Medulla oblongata (tissue), 1 donor: Measurements from ENCODE around the gene MYO1F.
"Not testable (repeated sequence)": the region's sequence is repeated elsewhere in the genome, so short reads cannot be mapped to it uniquely, and the experiment has no call there.

Experiments used
- DNase-seq: peaks from one replicate; pipeline ENCODE4 v3.0.0-alpha.2; 2015; ENCODE audit errors: extremely low spot score

The MYO1F gene

DNA sequence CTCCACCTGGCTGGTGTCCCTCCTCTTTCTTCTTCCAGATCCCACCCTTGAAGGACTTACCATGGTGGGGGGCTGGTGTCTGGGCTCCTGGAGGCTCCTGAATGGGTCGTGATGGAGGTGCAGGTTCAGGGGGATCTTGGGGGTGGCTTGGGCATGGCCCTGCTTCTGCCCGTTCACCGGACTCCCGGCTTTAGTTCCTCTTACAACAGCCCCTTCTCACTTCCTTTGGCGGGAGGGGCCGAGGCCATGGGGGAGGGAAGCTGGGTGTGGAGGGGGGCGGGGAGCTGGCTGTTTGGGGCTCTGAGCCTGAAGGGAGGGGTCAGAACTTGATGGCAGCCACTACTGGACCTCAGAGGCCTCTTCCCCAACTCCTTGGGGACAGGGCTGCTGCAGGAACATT is at the start of gene MYO1F:
Gene MYO1F, minus strand, starts transcription at position 196 of the 400 bp plus-strand sequence. Its CDS starts 133 bp downstream, at position 63.
- DNase-seq: peak; percentile 64

DNA sequence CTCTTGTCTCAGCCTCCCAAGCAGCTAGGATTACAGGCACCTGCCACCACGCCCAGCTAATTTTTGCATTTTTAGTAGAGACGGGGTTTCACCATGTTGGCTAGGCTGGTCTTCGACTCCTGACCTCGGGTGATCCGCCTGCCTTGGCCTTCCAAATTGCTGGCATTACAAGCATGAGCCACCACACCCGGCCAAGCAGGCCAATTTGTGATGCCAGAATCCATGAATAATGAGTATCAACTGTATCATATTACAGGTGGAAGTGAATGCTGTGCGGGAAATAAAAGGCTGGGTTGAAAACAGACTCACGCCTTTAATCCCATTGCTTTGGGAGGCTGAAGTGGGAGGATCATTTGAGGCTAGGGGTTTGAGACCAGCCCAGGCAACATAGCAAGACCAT is 49.6 kb upstream of the MYO1F start:
- no peak for DNase-seq

DNA sequence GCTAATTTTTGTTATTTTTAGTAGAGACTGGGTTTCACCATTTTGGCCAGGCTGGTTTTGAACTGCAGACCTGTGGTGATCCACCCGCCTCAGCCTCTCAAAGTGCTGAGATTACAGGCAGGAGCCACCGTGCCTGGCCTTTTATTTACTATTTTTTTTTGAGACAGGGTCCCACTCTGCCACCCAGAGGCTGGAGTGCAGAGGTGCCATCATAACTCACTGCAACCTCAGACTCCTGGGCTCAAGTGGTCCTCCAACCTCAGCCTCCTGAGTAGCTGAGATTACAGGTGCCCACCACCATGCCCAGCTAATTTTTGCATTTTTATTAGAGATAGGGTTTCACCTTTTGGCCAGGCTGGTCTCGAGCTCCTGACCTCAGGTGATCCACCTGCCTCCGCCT is 45.6 kb upstream of the MYO1F start:
- DNase-seq: not testable (repeated sequence)

DNA sequence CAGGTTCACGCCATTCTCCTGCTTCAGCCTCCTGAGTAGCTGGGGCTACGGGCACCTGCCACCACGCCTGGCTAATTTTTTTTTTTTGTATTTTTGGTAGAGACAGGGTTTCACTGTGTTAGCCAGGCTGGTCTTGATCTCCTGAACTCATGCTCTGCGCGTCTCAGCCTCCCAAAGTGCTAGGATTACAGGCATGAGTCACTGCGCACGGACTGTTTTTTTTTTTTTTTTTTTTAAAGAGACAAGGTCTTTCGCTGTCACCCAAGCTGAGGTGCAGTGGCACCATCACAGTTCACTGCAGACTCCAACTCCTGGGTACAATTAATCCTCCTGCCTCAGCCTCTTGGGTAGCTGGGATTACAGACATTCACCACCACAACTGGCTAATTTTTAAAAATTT is 41.5 kb upstream of the MYO1F start:
- no peak for DNase-seq

DNA sequence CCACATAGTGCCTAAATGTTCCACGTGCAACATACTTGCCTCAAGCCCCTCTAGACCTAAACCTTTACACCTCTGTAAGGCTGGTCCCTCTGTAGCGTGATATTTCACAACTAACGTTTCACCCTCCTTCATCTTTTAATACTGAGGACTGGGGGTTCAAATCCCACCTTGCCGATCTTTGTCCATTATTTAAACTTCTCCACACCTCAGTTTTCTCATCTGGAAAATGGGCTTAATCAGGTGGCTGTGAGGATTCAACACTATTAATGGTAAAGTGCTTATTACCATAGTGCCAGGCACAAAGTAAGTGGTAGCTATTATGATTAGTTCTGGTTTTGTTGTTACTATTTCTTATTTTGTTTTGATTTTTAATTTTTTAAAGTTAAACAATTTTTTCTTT is 40.7 kb upstream of the MYO1F start:
- DNase-seq: no peak

DNA sequence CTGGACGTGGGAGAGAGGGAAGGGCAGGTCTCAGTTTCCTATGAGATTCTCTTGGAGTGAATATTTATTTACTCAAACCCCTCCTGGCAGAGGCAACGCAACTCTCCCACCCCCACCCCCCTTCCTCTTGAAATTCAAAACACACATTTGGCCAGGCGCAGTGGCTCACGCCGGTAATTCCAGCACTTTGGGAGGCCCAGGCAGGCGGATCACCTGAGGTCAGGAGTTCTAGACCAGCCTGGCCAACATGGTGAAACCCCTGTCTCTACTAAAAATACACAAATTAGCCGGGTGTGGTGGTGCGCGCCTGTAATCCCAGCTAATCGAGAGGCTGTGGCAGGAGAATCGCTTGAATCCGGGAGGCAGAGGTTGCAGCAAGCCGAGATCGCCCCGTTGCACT is 40.1 kb upstream of the MYO1F start:
- not testable (repeated sequence) for DNase-seq

DNA sequence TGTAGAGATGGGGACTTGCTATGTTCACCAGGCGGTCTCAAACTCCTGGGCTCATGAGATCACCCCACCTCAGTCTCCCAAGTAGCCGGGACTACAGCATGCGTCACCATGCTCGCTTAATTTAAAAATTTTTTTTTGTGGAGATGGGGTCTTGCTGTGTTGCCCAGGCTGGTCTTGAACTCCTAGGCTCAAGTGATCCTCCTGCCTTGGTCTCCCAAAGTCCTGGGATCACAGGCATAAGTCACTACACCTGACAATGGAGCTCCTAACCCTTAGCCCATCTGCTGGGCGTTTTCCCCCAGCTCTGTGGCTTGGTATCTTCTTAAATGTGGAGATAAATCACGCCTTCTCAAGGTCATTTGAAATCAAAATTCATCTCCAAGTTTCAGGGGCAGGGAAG is 39.6 kb upstream of the MYO1F start:
- no peak for DNase-seq

DNA sequence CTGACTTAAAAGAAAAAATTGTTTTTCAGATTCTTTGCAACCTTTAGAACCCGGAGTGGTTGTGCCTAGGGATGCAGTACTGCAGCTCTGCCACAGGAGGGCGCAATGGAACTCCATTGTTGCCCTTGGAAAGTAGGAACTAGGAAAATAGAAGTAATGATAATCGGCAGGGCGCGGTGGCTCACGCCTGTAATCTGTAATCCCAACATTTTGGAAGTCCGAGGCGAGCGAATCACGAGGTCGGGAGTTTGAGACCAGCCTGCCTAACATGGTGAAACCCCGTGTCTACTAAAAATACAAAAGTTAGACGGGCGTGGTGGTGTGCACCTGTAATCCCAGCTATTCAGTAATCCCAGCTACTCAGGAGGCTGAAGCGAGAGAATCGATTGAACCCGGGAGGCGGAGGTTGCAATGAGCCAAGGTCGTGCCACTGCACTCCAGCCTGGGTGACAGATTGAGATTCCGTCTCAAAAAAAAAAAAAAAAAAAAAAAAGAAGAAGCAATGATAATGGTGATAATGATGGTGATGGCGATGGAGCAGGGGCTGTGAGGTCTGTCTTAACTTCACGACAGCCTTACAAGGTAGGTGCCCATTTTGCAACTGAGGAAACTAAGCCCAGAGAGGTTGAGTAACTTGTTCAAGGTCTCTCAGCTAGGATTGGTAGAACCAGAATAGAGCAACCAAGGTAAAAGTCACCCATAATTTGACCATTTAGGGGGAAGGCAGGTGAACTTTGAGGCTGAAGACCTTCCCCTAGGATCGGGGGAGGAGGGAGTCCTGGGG is 38.8 kb upstream of the MYO1F start:
- DNase-seq: peak; percentile 45

DNA sequence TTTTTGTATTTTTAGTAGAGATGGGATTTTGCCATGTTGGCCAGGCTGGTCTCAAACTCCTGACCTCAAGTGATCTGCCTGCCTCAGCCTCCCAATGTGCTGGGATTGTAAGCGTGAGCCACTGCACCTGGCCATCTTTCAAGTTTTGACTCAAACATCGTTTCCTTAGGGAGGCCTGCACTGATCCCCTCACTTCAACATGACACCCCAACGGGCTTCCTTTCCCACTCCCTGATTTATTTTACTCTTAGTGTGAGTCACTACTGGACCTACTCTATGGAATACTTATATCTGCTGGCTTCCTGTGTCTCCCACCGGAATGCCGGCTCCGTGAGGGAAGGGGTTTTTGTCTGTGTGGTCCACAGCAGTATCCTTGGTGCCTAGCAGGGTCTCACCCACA is 37.8 kb upstream of the MYO1F start:
- no peak for DNase-seq

DNA sequence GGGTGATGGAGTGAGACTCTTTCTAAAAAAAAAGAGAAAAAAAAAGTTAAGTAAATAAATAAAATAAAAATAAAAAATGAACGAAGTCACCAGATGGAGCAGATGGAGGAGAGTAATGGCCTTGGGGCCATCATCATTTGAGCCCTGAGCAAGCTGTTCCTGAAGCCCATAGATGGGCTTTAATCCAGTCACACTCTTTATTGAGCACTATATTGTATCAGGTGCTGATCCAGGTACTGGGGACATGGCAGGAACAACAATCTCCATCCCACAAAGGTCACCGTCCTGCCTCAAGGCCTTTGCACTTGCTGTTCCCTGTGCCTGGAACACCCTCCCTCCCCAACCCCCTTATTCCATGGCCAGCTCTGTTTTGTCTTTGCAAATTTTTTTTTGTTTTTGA is 37.2 kb upstream of the MYO1F start:
- DNase-seq: no peak

DNA sequence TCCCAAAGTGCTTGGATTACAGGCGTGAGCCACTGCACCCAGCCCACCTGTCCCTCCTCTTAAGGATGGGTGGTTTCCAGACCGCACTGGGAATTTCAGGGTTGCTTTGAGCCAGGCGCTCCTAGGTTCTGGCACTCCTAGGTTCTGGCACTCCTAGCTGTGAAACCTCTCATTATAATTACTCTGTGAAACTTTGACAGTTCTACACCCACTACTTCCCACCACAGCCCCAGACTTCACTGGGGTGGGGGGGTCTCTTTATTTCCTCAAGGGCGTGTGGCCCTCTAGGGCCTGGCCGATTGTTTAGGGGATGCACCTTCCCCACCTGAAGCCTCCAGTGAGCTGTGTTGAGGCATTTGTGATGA is 35.5 kb upstream of the MYO1F start:
- no peak for DNase-seq

DNA sequence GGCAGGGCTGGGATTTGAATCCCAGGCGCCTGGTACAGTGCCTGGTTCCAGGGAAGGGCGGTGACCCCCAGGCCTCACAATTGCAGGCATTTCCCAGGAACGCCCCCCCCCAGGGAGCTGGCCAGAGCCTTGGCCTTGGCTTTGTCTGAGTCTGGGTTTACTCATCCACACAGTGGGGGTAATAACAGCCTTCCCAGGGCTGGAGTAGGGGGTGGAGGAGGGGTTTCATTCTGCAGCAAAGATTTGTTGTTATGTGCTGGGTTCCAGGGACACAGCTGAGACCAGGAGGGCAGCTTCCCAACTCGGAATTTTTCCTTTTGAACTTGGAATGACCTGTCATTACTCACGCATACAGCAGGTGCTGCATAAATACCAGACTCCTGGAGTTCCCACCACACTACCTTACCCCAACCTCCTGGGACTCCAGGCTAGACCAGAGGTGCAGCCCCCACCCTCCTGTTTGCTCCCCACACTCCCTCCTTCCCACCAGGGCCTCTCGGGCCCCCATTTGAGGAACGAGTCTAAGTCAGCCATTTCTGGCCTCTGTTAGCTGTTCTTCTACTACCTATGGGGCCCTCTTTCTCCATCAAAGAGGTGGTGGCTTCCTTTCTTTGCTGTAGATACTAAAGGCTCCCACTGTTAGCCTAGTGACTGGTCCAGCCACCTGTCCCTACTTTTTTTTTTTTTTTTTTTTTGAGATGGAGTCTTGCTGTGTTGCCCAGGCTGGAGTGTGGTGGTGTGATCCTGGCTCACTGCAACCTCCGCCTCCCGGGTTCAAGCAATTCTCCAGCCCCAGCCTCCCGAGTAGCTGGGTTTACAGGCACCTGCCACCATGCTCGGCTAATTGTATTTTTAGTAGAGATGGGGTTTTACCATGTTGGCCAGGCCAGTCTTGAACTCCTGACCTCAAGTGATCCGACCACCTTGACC is 34.9 kb upstream of the MYO1F start:
- no peak for DNase-seq

DNA sequence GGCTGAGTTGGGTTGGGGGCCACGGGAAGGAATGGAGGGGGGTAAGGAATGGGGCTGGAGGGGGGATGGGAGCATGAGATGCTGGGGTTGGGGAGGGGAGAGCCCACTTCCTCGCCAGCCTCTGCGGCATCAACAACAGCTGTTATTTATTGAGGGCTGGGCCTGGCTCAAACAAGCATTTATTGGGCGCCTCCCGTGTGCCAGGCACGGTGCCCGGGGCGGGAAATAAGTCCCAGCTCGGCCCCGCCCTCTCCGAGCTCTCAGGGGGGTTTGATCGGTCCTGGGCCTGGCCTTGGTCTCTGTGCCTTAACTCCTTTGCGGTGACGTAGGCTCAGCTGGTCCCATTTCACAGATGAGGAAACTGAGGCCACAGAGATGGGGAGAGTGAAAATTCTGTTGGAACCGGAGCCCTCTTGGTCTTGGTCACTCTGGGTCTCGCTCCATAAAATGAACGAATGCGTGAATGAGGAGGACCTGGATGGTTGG is 34.2 kb upstream of the MYO1F start:
- DNase-seq: no peak

DNA sequence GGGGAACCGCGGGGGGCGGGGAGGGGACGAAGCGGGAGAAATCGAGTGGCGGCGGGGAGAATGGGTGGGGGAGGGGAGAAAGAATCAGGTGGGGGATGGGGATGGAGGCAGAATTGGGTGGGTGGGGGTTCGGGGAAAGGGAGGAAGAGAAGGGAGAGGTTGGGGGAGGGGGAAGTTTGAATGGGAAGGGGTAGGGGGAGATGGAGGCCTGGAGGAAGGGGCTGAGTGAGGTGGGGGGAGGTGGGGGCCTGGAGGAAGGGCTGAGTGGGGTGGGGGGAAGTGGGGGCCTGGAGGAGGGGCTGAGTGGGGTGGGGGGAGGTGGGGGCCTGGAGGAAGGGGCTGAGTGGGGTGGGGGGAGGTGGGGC is 33.7 kb upstream of the MYO1F start:
- DNase-seq: no peak

DNA sequence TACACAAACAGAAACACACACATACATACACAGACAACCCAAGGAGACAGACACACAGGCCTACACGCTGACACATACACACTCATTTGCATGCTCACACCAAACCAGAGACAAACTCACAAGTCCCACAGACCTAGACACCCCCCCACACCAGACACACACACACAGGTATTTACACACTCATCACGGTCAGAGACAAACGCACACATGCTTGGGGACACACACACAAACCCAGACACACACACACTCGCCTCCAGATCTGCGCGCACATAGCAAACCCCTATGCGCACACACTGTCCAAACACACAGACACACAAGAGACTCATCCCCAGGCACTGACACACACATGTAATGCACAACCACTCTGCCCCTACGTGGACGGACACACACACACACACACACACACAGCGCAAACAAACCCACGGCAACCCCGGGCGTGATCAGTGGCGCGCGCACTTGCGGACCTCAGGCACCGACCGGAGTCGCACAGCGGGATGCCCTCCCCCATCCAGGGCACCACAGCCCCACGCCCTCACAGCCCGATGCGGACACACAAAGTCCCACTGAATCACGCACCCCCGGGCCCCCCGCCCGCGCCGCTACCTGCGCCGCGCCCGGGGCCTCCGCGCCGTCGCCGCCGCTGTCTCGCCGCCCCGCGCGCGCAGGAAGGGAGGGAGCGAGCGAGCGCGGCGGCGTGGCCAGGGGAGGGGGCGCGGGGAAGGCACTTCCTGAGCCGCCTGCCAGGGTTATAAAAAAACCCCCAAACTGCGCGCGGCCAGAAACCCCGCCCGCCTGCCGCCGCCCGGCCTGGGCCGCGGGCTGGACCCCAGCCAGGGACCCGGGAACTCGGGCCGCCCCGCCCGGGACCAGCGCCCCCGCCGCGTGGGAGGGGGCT is 33.0 kb upstream of the MYO1F start, which contains the start of gene ADAMTS10:
Gene ADAMTS10, minus strand, starts transcription at position 675 of the 895 bp plus-strand sequence. CDS start 5,005 bp downstream, outside the sequence.
- DNase-seq: peak; percentile 17

DNA sequence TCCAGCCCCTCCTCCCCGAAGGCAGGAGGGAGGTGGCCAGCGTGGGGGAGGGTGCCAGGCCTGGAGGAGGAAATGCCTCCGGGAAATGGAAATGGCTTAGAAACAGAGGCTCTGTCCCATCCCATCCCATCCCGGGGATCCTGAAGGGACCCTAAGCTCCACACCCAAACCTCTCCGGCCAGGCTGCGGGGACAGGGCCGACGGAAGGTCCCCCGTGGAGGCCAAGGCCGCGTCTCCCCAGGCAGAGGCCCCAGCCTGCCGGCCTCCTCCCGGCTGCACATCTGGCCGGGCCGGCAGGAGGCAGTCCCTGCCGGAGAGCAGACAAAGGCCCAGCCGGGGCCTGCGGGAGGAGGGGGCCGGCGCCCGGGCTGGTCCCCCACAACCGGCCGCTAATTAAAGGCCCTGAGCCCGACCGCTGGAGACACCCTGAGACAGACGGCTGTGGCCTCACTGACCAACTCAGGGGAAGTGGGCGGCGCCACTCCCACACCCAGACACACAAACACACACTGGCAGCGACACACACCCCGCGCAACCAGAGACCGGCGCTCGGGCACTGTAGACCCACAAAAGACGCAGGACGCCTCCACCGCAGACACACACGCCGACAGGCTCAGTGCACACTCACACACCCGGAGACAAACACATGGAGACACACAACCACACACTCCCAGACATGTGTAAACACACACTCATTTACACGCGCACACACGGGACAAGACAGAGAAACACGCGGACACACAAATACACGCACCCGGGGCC is 32.2 kb upstream of the MYO1F start:
- peak; percentile 32 for DNase-seq

DNA sequence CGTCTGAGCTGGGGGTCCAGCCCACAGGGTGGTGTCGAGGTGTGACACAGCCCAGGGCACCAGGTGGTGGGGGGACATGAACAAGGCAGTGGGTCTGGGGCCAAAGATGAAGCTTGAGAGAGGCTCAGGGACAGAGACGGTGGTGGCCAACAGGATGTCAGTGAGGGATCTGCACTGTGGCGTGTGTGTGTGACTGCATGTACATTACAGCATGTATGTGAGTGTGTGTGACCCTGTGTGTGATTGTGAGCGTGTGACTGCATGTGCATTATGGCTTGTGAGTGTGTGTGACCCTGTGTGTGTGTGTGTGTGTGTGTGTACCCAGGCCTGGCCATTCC is 31.7 kb upstream of the MYO1F start:
- DNase-seq: no peak

DNA sequence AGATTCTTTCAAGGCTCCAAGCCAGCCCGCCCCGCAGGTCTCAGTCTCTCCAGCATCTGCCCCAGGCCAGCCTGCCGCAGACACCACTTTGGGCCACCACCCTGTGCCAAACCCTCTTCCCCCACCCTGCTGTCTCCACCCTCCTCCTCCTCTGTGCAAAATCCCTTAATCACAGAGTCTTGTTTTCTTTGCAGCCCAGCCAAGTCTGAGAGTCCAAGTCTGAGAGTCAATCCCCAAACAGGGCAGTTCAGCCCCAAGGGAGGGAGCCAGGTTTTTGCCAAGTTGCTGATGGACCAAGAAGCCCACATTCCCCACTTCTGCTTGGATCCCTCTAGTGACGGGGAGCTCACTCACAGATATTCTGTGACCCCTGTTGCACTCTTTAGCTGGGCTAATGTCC is 30.1 kb upstream of the MYO1F start:
- DNase-seq: no peak

DNA sequence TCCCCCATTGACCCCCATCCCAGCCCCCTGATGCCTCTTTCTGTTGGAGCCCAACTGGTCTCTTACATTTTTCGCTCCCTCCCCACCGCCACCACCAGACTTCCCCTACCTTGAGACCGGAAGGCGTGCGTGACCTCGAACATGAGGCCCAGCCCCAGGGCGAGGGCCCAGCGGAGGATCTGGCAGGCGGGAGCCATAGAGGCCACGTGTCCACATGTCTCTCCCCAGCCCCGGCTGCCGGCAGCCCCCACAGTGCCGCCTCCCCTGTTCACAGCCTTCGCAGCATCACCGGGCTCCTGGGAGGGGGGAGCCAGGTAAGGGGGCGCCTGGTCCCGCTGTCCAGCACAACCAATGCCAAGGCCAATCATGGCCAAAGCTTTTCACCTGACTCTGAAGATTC is 28.3 kb upstream of the MYO1F start:
- DNase-seq: no peak

DNA sequence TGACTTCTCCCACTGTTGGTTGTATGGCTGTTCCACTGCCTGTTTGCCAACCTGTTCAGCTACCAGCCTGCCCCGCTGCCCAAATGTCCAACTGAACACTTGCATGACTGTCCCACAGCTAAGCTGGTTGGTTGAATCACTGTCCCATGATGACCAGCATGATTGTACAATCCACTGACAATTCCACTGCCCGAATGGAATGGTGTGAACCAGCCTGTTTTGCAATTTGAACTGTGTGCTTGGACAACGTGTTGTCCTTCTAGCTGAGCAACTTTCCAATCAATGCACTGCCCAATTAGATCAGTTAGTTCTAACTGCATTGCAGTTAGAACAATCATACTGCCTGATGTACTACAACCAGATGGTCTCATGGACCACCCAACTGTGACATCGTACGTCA is 24.6 kb upstream of the MYO1F start:
- DNase-seq: no peak

DNA sequence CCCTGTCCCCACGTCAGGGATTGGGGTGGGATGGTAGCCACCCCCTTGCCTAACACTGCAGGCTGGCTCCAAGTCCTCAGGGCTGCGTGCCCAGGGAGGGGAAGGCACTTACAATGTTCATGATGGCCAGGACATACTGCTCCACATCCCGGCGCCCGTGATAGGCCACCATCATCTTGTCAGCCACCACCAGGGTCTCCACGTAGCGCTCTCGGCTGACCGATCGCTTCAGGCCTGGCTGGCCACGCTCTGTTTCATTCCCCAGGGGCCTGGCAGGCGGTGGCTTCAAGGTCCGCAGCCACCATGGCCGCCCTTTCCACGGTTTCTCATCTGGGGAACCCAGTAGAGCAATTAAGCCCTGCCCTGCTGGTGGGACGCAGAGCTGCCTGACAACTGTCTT is 23.6 kb upstream of the MYO1F start:
- no peak for DNase-seq
